Tibial artery (tissue), 4 donors: ENCODE results near the gene TBXAS1.

Source experiments
- DNase-seq, 2 donors: peaks; one replicate each; pipeline ENCODE4 v3.0.0-alpha.2; 2019
- H3K27ac ChIP-seq, 2 donors: fragments of 200-600 bp; sonication (generic) in 1 of 2; 1 replicate in 1 of 2; 2 replicates in 1 of 2; pipeline ENCODE4 v1.5.1; 2018 to 2019; ENCODE audit warnings: mild to moderate bottlenecking in 1 of 2
- H3K27me3 ChIP-seq, 2 donors: fragments of 200-600 bp; sonication (generic) in 1 of 2; one replicate each; pipeline versions ENCODE4 v1.5.1 to v1.6.0; 2016 to 2019
- H3K36me3 ChIP-seq, 3 donors: fragments of 200-600 bp; sonication (generic) in 2 of 3; one replicate each; pipeline ENCODE4 v1.5.1; 2016 to 2019; ENCODE audit warnings: mild to moderate bottlenecking in 2 of 3
- H3K4me1 ChIP-seq, 4 donors: fragments of 200-600 bp; sonication (generic) in 2 of 4; 1 replicate in 3 of 4; 2 replicates in 1 of 4; pipeline ENCODE4 v1.5.1; 2016 to 2019
- H3K4me3 ChIP-seq, 2 donors: fragments of 200-600 bp; sonication (generic) in 1 of 2; 1 replicate in 1 of 2; 2 replicates in 1 of 2; pipeline ENCODE4 v1.5.1; 2018 to 2019; ENCODE audit warnings: mild to moderate bottlenecking in 2 of 2
- H3K9me3 ChIP-seq, 3 donors: fragments of 200-600 bp; sonication (generic) in 1 of 3; one replicate each; pipeline ENCODE4 v1.5.1; 2016 to 2019
- CTCF ChIP-seq, 2 experiments: fragments of 200-600 bp in 1 of 2; fragments of 450-650 bp in 1 of 2; IDR thresholded peaks; one replicate each; pipeline ENCODE4 v1.5.1; 2017 to 2019; ENCODE audit warnings: antibody characterized with exemption in 2 of 2, mild to moderate bottlenecking in 1 of 2, moderate library complexity in 1 of 2
- intact Hi-C: fragments of 100-400 bp; cut with DNase I; formaldehyde crosslinking; loops from one replicate; pipeline ENCODE4 v1.15.0; 2023; ENCODE audit warnings: low total_unique reads

TBXAS1 gene

GRCh38 chr7:139990571-139991268 is 161.7 kb downstream of the TBXAS1 start:
- no peaks in the 10 kb centered on the region for H3K36me3 ChIP-seq
- no peak for TF ChIP-seq CTCF (IDR thresholded peaks at IDR 0.05)
- no peak overlapping the region for H3K27ac ChIP-seq
- intact Hi-C loops: no loop called here
- H3K9me3 ChIP-seq: no peaks in the 10 kb centered on the region
- H3K4me3 ChIP-seq: no peak overlapping the region
- peak in 1 of 2 donors; percentile 48 for DNase-seq
- H3K27me3 ChIP-seq: peaks cover 0 to 3% of the 10 kb centered on the region in 2 donors
- no peaks in the 10 kb centered on the region for H3K4me1 ChIP-seq

- Histone ChIP-seq H3K4me3 (no peak overlapping the region), H3K27ac (no peak overlapping the region), H3K36me3 (no peaks in the 10 kb centered on the region), H3K27me3 (no peaks in the 10 kb centered on the region), H3K9me3 (no peaks in the 10 kb centered on the region), H3K4me1 (no peaks in the 10 kb centered on the region)
- DNase-seq: no peak
- intact Hi-C loops: no loop called here
- no peak for TF ChIP-seq CTCF (IDR thresholded peaks at IDR 0.05)
Measured at GRCh38 chr7:139991269-139991666, 162.2 kb downstream of the TBXAS1 start.

GRCh38 chr7:139991911-139992310 is 162.8 kb downstream of the TBXAS1 start:
- no peaks in the 10 kb centered on the region for H3K36me3 ChIP-seq
- intact Hi-C loops: no loop called here
- TF ChIP-seq CTCF (IDR thresholded peaks at IDR 0.05): no peak
- no peaks in the 10 kb centered on the region for H3K27me3 ChIP-seq
- H3K27ac ChIP-seq: no peak overlapping the region
- no peaks in the 10 kb centered on the region for H3K4me1 ChIP-seq
- H3K9me3 ChIP-seq: no peaks in the 10 kb centered on the region
- no peak for DNase-seq
- H3K4me3 ChIP-seq: no peak overlapping the region

- intact Hi-C loops: no loop called here
Measured at GRCh38 chr7:139992353-139993044, 163.4 kb downstream of the TBXAS1 start.

GRCh38 chr7:139993169-139993568 is 164.1 kb downstream of the TBXAS1 start:
- intact Hi-C loops: no loop called here
- no peak for DNase-seq
- TF ChIP-seq CTCF (IDR thresholded peaks at IDR 0.05): no peak
- Histone ChIP-seq H3K9me3 (no peaks in the 10 kb centered on the region), H3K36me3 (no peaks in the 10 kb centered on the region), H3K4me3 (no peak overlapping the region), H3K27ac (no peak overlapping the region), H3K4me1 (no peaks in the 10 kb centered on the region), H3K27me3 (no peaks in the 10 kb centered on the region)

More at GRCh38 chr7:139992353-139993044, 163.4 kb downstream of the TBXAS1 start:
- Histone ChIP-seq H3K36me3 (no peaks in the 10 kb centered on the region), H3K9me3 (no peaks in the 10 kb centered on the region), H3K27ac (no peak overlapping the region), H3K27me3 (no peaks in the 10 kb centered on the region), H3K4me3 (no peak overlapping the region), H3K4me1 (no peaks in the 10 kb centered on the region)
- DNase-seq: peak in 1 of 2 donors; percentile 53
- no peak for TF ChIP-seq CTCF (IDR thresholded peaks at IDR 0.05)
